Kidney glomerular epithelial cell (primary cell): ENCODE measurements around the gene AASDHPPT.

ENCODE experiments used
- DNase-seq: peaks from one replicate; lab custom pipeline; 2025; lab: John Stamatoyannopoulos, UW

AASDHPPT gene

DNA sequence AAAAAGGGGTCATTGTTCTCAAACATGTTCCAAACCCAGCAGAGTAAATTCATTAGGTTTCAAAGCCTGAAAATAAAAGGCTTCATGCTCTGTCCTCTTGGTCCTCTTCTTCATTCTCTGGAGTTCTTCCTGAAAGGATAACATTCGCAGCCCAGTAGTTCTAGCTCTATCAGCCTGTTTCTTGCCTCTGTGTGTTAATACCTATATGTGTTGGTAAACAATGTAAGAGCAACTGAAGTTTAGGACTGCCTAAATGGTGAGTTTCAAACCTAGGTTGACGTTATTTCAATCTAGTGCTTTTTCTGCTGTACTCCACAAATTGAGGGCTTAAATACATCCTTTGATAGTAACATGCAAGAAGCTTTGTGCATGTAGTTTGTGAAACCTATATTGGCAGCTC lies 9.4 kb downstream of the AASDHPPT start:
- no peak for DNase-seq

- peak; percentile 45 for DNase-seq
Observed at GRCh38 chr11:106087815-106088435, 10.5 kb downstream of the AASDHPPT start.

GRCh38 chr11:106088896-106089295 lies 11.4 kb downstream of the AASDHPPT start:
- peak; percentile 50 for DNase-seq

DNA sequence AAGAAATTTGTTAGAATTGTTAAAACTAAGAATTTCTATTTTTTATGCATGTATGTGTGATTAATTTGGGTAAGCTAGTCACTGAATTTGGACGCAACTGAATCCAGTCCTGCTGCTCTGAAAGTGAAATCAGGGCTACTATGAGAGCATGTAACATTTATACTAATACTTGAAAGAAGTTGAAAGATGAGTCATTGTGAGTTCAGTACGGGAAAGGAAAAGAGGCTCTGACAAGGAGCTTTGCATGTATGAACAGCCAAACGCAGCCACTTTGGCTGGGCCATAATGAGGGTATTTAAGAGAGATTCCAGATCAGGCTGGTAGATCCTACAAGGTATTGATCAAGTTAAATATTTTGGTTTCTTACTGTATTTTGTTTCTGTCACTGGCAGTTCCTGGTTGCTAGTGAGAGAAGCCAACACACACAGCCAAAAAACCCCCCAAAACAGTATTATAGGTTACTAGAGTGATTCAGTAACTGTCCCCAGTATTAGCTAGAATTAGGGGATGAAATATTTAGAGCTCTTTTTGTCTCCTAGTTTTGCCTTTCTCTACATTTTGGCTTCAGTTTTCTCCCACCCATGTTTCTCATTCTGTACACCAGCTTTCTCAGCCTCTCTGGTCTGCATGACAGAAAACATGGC lies 14.1 kb downstream of the AASDHPPT start:
- peak; percentile 63 for DNase-seq

DNA sequence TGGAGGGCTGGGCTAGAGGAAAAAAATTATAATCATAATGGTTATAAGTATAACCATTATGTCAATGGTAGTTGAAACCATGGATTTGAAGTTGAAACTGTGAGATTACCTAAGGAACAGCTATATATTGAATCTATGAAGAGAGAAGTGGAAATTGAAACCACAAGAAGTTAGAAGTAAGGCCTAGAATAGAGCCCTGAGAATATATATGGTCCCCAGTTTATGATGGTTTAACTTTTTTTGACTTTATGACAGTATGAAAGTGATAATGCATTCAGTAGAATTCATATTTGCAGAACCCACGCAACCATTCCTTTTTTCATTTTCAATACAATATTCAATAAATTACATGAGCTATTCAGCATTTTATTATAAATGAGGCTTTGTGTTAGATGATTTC lies 15.0 kb downstream of the AASDHPPT start:
- DNase-seq = no peak

GRCh38 chr11:106098893-106099553 lies 21.6 kb downstream of the AASDHPPT start:
- DNase-seq = no peak

DNA sequence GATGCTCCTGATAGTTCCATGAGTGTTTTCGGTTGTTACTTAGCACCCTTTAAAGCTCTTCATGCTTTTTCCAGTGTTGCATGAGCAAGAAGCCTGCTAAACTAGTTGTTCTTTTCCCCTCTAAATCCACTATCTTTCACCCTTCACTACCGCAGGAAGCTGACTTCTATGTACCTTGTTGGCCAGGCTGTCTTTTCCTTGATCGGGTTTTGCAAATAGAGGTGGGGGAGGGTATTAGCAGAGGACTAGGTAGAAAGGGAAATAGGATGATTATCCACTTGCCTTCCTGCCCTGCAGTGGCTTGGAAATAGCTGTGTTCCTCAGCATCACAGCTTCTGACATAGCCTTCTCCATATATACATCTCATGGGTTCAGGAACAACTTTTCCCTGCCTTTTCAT lies 23.9 kb downstream of the AASDHPPT start:
- DNase-seq = no peak

DNA sequence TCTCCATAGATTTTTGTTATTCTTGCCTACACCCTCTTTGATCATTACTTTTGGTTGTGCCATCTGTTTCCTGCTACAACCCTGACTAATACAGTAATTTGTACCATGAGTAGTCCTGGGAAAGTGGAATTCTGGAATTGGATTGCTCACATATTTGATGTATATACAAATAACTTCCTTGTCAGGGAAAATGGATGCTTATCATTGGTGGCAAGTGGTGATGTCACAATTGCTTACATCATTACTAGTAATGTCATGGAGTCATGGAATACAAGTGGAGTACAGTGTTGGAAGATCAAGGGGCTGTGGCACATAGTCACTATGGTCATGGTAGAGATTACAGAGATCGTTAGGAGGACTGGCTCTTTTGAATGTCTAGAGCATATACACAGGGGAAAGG lies 24.4 kb downstream of the AASDHPPT start:
- no peak for DNase-seq

DNA sequence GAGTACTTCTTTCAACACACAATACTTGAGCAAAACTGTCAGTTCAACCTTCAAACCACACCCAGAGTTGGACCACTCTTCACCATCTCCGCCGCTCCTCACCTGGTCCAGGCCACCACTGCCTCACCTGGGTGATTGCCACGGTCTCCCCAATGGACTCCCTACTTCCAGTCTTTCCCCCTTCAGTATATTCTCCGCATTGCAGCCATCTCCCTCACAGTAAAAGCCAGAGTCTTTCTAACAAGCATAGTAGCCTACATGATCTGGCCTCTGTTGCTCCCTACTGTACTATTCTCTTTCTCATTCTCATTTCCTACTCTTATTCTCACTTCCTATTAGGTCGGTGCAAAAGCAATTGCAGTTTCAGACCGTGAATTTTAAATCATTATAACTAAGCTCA lies 28.5 kb downstream of the AASDHPPT start:
- DNase-seq = no peak

DNA sequence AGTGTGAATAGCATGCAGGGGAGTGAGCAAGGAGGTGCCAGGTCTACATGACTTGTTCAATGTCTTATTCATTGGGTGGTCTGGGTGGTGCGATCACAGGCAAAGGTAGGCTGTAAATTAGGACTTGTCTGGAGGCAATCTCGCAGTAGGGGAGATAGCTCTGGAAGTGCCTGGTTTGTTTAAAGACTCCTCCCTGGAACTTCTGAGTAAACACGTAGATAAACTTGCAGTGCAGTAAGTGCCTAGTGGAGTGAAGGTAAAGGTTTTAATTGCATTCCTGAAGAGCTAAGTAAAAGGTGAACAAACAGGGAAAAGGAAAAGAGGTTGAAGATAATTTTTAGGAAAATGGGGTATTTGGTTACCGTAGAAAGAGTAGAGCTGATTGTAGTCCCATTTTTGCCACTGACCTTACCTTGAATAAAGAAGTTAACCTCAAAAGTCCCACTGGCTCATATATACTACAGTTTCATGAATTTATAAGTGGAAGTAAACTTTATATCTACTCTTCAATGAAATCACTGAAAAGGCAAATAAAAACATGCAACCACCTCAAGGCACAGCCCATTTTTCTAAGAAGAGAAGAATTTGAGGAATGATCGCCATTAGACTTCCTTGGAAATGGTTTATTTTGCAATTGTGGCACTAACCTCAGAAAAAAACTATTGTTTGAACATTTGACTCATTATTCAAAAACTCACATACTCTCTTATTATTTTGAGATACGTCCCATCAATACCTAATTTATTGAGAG lies 44.3 kb downstream of the AASDHPPT start:
- no peak for DNase-seq

- no peak for DNase-seq
Observed at GRCh38 chr11:106127604-106128003, 50.1 kb downstream of the AASDHPPT start.

DNA sequence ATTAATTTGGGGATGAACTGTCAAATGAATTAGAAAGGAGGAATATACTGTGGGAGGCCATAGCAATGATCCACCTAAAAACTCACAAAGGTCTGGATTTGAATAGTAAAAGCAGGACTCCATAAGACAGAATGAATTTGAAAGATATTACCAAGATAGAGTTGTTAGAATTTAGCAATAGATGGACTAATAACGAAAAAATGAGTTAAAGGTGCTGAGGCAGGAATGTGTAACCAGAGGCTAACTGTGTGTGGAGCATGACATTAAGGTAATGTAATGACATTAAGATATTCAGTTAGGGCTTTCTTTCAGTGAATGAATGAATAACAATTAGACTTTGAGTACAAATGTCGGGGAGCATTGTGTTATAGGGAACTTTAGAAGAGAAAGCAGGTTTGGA lies 51.3 kb downstream of the AASDHPPT start:
- DNase-seq = no peak

DNA sequence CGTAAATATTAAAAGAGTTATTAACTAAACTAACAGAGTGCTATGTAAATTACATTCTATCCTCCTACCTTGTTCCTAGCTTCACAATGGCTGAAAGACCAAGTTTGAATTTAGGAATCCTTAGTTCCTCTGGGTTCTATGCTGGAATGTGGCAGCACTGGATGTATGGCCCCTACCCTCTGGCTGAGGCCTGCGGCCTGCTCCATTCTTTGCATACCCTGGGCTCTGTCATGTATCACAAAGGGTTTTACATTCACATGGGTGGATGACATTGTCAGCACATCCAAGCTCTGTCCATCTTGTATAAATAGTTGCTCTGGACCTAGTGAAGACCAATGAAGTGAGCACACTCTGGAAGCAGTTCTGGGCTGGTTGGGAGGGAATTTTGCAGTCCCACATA lies 54.5 kb downstream of the AASDHPPT start:
- no peak for DNase-seq

DNA sequence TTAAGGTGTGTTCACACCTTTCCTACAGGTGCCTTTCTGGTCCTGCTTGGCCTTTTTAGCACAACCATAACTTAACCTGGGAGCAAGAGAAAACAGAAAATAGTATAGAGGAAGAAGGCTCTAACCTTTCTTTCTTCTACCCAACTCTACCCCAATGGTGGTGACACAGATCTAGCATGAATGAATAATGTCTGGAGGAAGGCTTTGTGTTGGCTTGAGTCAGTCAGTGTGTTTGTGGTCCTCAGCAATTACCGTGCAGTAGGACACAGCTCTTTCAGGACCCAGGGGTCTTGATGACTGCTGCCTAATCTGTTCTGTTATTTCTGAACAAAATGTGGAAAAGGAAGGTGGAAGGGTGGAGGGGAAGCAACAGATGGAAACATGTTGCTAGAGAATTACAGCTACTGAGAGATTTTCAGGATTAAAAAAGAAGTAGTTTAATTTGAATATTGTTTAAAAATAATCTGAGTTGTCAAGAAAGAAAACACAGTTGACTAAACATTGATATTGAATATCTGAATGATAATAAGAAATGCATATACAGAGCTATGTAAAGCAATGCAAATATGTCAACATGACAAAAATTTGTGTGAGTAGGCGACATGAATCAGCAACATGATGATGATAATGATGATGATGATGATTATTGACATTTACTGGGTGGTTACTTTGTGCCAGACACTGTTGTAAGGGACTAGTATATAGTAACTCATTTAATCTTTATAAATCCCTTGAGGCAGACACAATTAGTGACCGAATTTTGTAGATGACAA lies 55.3 kb downstream of the AASDHPPT start:
- no peak for DNase-seq

GRCh38 chr11:106133529-106133928 lies 56.1 kb downstream of the AASDHPPT start:
- DNase-seq = no peak

GRCh38 chr11:106137061-106137460 lies 59.6 kb downstream of the AASDHPPT start:
- DNase-seq = no peak

DNA sequence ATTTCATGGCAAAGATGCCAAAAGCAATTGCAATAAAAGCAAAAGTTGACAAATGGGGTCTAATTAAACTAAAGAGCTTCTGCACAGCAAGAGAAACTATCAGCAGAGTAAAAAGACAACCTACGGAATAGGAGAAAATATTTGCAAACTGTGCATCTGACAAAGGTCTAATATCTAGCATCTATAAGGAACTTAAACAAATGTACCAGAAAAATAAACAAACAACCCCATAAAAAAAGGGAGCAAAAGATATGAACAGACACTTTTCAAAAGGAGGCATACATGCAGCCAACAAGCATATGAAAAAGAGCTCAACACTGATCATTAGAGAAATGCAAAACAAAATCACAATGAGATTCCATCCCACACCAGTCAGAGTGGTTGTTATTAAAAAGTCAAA lies 60.3 kb downstream of the AASDHPPT start:
- DNase-seq = no peak
